WERI-Rb-1 (cell line): Measurements from ENCODE around the gene PRPF6.

Experiments used
- DNase-seq: peaks from one replicate; pipeline ENCODE4 v3.0.0-alpha.2; 2020
- H3K27ac ChIP-seq: fragments of 250-450 bp; sonication (Bioruptor Pico); 2 replicates; pipeline ENCODE4 v1.5.1; 2020; ENCODE audit warnings: mild to moderate bottlenecking, moderate library complexity
- H3K27me3 ChIP-seq: fragments of 250-450 bp; sonication (Bioruptor Pico); 2 replicates; pipeline ENCODE4 v1.5.1; 2021; ENCODE audit warnings: mild to moderate bottlenecking, low read depth, moderate library complexity; ENCODE audit not compliant: insufficient read depth, severe bottlenecking
- H3K36me3 ChIP-seq: fragments of 250-450 bp; sonication (Bioruptor Pico); 2 replicates; pipeline ENCODE4 v1.5.1; 2020; ENCODE audit warnings: mild to moderate bottlenecking, moderate library complexity
- H3K4me3 ChIP-seq: 2 replicates; pipeline ENCODE4 v1.5.1; 2011; ENCODE audit warnings: low read depth, mild to moderate bottlenecking, control low read depth, low read length
- H3K9me3 ChIP-seq: fragments of 250-450 bp; sonication (Bioruptor Pico); 2 replicates; pipeline ENCODE4 v1.5.1; 2021; ENCODE audit warnings: mild to moderate bottlenecking, moderate library complexity; ENCODE audit not compliant: severe bottlenecking
- TF ChIP-seq, protein P1 (sequence below): IDR thresholded peaks from 2 replicates; pipeline ENCODE4 v1.5.1; 2011; ENCODE audit warnings: low read depth, mild to moderate bottlenecking, control low read depth, inconsistent platforms, low read length

The PRPF6 gene

DNA sequence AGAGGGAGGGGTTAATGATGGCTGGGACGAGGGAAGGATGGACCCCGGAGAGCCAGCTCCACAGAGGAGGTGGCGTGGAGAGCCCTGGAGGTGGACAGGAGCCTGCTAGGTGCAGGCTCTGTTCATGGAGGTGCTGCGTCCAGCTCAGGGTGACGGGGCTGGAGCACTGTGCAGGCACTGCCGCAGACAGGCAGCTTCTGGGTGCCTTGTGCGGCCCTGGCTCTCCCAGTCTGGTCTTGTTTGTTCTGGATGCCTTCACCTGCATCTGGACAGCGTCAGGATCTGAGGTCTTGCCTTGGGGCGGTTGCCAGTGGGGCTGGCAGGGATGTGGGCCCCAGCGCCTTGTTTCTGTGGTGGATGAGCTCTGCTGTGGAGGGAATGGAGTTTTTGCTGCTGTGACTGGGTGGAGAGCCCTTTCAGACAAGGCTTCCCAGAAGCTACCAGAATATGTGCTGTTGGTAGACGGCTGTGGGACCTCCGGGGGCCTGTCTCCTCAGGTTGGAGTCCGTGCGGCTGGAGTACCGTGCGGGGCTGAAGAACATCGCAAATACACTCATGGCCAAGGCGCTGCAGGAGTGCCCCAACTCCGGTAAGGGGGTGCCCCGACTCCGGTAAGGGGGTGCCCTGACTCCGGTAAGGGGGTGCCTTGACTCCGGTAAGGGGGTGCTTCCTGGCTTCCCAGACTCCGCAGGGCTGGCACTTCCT, 47.2 kb downstream of the PRPF6 start:
- no peaks in the 10 kb centered on the region for H3K9me3 ChIP-seq
- H3K27ac ChIP-seq, result no peak overlapping the region
- H3K36me3 ChIP-seq, result peaks cover 9% of the 10 kb centered on the region
- no peak overlapping the region for H3K4me3 ChIP-seq
- no peaks in the 10 kb centered on the region for H3K27me3 ChIP-seq
- TF ChIP-seq, protein P1, sequence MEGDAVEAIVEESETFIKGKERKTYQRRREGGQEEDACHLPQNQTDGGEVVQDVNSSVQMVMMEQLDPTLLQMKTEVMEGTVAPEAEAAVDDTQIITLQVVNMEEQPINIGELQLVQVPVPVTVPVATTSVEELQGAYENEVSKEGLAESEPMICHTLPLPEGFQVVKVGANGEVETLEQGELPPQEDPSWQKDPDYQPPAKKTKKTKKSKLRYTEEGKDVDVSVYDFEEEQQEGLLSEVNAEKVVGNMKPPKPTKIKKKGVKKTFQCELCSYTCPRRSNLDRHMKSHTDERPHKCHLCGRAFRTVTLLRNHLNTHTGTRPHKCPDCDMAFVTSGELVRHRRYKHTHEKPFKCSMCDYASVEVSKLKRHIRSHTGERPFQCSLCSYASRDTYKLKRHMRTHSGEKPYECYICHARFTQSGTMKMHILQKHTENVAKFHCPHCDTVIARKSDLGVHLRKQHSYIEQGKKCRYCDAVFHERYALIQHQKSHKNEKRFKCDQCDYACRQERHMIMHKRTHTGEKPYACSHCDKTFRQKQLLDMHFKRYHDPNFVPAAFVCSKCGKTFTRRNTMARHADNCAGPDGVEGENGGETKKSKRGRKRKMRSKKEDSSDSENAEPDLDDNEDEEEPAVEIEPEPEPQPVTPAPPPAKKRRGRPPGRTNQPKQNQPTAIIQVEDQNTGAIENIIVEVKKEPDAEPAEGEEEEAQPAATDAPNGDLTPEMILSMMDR, result no peak
- DNase-seq, result no peak

DNA sequence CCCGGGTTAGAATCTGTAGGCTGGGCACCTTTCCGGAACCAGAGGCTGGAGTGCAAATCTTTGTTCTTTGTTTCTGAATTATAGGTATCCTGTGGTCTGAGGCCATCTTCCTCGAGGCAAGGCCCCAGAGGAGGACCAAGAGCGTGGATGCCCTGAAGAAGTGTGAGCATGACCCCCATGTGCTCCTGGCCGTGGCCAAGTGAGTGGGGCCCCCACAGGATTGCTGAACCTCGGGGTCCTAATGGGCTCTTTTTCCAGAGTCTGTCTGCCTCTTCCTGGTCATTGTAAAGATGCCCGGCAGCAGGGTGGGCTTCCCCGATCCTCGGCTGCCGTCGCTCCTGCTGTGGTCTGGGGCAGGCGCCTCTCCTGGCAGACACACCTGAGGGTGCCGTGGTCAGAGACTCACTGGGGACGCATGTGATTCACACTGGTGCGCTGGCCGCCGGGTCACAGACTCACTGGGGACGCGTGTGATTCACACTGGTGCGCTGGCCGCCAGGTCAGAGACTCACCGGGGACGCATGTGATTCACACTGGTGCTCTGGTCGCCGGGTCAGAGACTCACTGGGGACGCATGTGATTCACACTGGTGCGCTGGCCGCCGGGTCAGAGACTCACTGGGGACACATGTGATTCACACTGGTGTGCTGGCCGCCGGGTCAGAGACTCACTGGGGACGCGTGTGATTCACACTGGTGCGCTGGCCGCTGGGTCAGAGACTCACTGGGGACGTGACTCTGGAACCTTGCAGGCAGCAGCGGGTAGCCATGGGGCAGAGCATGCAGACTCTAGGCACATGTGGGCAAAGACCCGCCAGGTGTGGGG, 48.6 kb downstream of the PRPF6 start:
- H3K36me3 ChIP-seq, result peaks cover 4% of the 10 kb centered on the region
- no peaks in the 10 kb centered on the region for H3K9me3 ChIP-seq
- H3K27ac ChIP-seq, result no peak overlapping the region
- no peak overlapping the region for H3K4me3 ChIP-seq
- H3K27me3 ChIP-seq, result no peaks in the 10 kb centered on the region
- no peak for DNase-seq
- TF ChIP-seq, protein P1, result no peak

DNA sequence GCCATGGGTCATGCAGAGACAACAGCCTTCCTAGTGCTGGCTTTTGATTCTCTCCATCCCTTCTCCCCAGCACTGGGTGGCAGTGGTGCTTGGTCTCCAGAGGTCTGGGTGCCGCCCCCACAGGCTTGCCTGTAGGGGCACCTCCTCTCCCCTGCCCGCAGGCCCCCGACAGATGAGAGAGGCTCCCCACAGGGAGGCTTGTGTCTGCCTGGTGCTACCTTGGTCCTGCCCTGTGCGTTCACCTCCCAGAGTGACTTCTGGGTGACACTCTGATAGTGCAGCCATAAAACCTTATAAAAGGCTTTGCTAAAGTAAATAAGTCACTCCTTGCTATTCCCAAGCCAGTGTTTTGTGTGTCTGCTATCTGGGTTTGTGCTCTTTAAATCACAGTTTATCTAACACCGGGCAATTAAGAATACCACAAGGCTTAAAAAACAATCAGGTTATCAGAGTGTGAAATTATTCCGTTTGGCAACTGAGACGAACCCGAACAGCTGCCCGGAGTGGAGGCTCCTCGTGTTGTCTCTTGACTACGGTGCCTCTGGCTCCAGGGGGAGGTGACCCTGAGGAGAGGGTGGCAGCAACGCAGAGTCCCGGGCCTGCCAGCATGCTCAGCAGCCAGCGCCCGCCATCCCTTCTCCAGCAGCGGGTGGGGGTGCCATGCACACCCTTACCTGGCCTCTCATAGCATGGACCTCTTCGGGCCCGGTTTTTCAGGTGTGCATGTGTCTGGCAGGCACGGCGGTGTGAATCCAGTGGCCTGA, 49.6 kb downstream of the PRPF6 start:
- TF ChIP-seq, protein P1, result no peak
- H3K36me3 ChIP-seq, result peaks cover 4% of the 10 kb centered on the region; the same call in 1 of the 2 replicates

DNA sequence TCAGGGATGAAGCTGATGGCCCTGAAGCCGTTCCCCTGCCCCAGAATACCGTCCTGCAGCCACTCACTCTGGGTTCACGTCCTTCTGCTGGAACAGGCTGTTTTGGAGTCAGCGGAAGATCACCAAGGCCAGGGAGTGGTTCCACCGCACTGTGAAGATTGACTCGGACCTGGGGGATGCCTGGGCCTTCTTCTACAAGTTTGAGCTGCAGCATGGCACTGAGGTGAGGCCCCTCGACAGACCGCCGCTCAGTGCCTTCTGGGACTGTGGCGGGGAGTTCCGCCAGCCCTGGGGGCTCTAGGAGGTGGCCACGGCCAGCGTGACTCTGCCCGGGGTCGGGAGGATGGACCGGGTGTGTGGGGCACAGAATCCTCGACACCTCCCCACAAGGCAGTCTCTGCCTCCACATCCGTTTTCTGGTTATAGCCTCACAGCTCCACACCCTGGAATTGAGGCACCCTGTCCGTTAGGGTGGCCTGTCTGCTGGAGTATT, 50.9 kb downstream of the PRPF6 start:
- peaks cover 4% of the 10 kb centered on the region; the same call in 1 of the 2 replicates for H3K36me3 ChIP-seq

More for the DNA sequence above, 49.6 kb downstream of the PRPF6 start:
- Histone ChIP-seq H3K9me3 (no peaks in the 10 kb centered on the region), H3K27me3 (no peaks in the 10 kb centered on the region), H3K4me3 (no peak overlapping the region), H3K27ac (no peak overlapping the region)
- DNase-seq, result no peak

More for the DNA sequence above, 50.9 kb downstream of the PRPF6 start:
- Histone ChIP-seq H3K27me3 (no peaks in the 10 kb centered on the region), H3K27ac (no peak overlapping the region), H3K9me3 (no peaks in the 10 kb centered on the region), H3K4me3 (no peak overlapping the region)
- DNase-seq, result no peak
- TF ChIP-seq, protein P1, result no peak
